ENCODE data around the gene DNPEP.

DNA sequence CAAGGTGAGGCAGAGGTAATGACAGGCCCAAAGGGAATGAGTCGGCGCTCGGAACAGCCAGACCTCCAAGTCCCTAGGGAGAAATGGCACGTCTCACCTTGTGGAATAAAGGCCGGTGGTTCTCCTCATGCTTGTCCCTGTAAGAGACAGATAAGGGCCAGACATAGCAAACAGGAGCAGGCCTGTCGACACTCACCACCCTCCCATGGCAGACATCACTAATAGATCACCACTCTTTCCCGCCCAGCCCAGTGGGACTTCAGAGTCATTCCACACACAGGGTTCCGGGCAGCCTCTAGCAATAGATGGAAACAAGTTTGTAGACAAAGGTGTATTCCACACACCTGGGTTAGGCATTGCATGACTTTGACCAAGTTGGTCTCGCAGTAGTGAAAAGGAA, 6.3 kb downstream of the DNPEP start:
- TF ChIP-seq, protein P1, sequence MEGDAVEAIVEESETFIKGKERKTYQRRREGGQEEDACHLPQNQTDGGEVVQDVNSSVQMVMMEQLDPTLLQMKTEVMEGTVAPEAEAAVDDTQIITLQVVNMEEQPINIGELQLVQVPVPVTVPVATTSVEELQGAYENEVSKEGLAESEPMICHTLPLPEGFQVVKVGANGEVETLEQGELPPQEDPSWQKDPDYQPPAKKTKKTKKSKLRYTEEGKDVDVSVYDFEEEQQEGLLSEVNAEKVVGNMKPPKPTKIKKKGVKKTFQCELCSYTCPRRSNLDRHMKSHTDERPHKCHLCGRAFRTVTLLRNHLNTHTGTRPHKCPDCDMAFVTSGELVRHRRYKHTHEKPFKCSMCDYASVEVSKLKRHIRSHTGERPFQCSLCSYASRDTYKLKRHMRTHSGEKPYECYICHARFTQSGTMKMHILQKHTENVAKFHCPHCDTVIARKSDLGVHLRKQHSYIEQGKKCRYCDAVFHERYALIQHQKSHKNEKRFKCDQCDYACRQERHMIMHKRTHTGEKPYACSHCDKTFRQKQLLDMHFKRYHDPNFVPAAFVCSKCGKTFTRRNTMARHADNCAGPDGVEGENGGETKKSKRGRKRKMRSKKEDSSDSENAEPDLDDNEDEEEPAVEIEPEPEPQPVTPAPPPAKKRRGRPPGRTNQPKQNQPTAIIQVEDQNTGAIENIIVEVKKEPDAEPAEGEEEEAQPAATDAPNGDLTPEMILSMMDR (conservative IDR thresholded peaks at IDR 0.05; ENCODE audit: low read depth, low read length): no peak
- no peak for TF ChIP-seq EZH2 (IDR thresholded peaks at IDR 0.05; ENCODE audit: borderline replicate concordance, low read depth, low read length, poor library complexity, severe bottlenecking)

Data from A673 (cell line).